WTC11 (cell line): Measurements from ENCODE around the gene NATD1.

ENCODE experiments used
- ATF1 ChIP-seq: sonication (generic); formaldehyde crosslinking; IDR thresholded peaks from 2 replicates; pipeline ENCODE4 v1.8.1; 2023; ENCODE audit warnings: mild to moderate bottlenecking, moderate library complexity, missing genetic modification reagents
- ZNF416 ChIP-seq: fragments of 250-450 bp; sonication (Bioruptor Pico); IDR thresholded peaks from 2 replicates; pipeline ENCODE4 v1.9.0; 2021; ENCODE audit warnings: mild to moderate bottlenecking, inconsistent platforms
- TF ChIP-seq, protein P1 (sequence below): sonication (generic); formaldehyde crosslinking; IDR thresholded peaks from 2 replicates; pipeline ENCODE4 v1.8.1; 2023; ENCODE audit warnings: mild to moderate bottlenecking, missing genetic modification reagents, moderate library complexity

DNA sequence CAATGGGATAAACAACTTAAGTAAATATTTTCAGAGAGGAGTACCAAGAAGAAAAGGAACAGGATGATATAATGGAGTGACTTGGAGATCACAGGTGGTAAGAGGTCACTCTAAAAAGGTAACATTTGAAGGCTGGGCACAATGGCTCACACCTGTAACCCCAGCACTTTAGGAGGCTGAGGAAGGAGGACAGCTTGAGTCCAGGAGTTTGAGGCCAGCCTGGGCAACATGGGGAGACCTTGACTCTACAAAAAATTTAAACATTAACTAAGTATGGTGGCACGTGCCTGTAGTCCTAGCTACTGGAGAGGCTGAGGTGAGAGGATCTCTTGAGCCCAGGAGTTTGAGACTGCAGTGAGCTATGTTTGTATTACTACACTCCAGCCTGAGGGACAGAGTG, 35.9 kb downstream of the NATD1 start:
- TF ChIP-seq, protein P1, sequence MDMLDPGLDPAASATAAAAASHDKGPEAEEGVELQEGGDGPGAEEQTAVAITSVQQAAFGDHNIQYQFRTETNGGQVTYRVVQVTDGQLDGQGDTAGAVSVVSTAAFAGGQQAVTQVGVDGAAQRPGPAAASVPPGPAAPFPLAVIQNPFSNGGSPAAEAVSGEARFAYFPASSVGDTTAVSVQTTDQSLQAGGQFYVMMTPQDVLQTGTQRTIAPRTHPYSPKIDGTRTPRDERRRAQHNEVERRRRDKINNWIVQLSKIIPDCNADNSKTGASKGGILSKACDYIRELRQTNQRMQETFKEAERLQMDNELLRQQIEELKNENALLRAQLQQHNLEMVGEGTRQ (CRISPR knock-in tag): no peak
- TF ChIP-seq ZNF416 (CRISPR knock-in tag) (no peak), ATF1 (CRISPR knock-in tag) (no peak)
